NCI-H2196 (cell line): Measurements from ENCODE around the gene STARD7.
A peak's percentile ranks its signal among the peaks of the same experiment; 100 is the strongest.
"Not testable (repeated sequence)": the region's sequence is repeated elsewhere in the genome, so short reads cannot be mapped to it uniquely, and the experiment has no call there.

Experiments
- DNase-seq: peaks from one replicate; lab custom pipeline; 2025; ENCODE audit not compliant: unreplicated experiment; lab: John Stamatoyannopoulos, UW

Gene STARD7, protein sequence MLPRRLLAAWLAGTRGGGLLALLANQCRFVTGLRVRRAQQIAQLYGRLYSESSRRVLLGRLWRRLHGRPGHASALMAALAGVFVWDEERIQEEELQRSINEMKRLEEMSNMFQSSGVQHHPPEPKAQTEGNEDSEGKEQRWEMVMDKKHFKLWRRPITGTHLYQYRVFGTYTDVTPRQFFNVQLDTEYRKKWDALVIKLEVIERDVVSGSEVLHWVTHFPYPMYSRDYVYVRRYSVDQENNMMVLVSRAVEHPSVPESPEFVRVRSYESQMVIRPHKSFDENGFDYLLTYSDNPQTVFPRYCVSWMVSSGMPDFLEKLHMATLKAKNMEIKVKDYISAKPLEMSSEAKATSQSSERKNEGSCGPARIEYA

DNA sequence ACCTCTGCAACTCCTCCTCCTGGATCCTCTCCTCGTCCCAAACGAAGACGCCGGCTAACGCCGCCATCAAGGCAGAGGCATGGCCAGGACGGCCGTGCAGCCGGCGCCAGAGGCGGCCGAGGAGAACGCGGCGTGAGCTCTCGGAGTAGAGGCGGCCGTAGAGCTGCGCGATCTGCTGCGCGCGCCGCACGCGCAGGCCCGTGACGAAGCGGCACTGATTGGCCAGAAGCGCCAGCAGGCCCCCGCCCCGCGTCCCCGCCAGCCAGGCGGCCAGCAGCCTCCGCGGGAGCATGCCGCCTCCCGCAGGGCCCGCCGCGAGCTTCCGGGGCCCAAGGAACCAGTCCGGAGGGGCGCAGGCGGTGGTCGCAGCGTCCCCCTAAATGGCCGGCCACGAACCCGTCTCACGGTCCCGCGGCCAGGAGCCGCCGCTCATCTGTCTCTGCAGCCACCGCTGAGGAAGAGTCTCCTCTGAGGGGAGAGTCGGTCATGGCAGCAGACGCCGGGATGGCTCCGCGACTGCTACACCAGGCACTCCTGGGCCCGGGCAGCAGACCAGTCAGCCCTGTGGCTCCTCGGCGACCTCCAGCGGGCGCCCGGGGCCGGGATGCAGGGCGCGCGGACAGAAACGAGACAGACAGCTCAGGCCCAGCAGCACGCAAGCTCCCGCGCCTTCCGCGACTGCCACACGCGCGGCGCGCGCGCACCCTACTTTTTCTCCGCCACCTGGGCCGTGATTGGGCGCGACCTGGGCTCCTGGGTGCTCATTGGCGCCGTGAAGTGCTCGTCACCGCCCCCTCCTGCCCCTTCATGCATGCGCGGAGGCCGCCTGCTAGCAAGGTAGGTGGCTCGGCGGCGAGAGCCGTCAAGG, at the start of gene STARD7:
STARD7 (minus strand) TSS at position 685 of the 868 bp plus-strand sequence; CDS start at position 292, 393 bp downstream.
- DNase-seq = peak; percentile 98

DNA sequence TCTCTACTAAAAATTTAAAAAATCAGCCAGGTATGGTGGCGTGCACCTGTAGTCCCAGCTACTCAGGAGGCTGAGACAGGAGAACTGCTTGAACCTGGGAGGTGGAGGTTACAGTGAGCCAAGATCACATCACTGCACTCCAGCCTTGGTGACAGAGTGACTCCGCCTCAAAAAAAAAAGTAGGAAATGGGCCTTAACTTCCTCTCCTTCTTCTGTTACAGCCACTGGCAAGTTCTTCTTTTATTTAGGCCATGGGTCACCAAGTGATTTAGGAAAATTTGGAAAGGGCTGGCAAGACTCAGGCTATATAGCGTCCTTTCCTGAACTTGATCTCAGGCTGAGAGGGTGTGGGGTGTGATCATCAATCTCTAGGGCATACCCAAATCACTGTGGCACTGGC, 49.1 kb upstream of the STARD7 start:
- DNase-seq = not testable (repeated sequence)

DNA sequence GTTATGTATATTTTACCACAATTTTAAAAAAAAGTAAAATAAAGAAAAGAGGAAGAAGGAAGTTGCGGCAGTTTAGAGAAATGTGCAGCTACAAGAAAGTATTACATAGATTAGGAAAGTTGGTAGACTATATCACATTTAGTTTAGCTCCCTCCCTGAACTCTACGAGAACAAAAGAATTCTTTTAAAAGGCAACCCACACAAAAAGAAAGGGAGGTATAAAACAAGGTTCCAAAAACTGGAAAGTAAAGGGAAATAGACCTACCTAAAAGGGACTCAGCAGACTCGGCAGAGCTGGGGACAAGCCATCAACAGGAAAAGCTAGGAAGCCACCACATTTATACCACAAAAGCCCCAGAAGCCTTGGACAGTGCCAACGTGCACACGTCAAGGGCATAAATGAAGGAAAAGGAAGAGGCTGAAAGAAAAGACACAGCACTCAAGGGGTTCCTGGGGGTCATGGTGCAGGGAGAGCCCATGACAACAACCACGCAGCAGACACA, 48.0 kb upstream of the STARD7 start:
- DNase-seq = no peak

DNA sequence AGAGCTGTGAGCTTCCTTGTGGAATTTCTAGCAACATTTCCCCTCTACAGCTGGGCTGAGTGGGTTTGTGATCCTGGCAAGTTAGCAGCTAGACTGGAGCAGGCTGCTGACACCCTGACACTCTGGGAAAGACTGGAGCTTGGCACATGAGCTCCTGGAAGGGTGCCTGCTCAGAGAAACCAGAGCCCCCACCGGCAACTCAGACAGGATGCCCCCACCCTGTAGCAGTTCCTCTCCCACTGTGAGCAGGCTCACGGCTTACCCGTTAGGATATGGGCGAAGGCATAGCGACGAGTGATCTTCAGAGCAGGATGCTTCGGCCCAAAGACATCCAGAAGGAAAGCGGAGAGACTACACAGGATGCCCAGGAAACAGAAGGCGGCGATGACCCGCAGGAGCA, 45.9 kb upstream of the STARD7 start:
- no peak for DNase-seq

DNA sequence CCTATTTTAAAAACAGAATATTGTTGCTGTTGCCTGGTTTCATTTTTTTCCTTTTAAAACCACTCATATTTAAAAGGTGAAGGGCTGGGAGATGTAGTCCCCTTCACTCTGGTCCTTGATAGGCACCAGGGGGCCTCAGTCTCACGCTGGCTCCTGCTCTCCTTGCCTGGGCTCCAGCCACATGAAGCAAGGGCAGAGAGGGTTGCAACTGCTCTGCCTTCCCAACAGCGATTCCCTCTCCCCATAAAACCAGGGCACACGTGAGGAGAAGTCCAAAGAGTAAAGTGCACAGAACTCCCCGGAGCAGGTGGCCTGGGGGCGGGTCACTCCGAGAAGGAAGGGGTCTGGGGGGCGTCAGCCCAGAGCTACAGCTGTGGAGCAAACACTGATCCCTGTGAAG, 44.4 kb upstream of the STARD7 start:
- DNase-seq = no peak

DNA sequence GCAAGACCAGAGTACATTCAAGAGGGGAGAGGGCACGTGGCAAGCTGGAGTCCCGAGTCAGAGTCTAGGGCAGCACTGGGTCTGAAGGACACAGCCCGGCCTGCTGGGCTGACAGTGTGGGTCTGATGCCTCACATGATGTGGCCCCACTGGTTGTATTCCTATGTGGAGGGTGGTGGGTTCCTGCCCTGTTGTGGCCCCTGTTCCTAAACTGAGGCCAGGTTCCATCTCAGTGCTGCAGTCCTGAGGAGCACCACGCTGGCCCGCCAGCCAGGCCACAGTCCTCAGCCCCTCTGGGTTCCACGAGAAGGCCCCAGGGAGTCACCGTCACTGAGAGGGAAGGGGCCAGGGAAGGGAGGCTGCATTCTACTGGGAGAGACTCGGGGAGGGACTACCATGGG, 43.9 kb upstream of the STARD7 start:
- DNase-seq = no peak

DNA sequence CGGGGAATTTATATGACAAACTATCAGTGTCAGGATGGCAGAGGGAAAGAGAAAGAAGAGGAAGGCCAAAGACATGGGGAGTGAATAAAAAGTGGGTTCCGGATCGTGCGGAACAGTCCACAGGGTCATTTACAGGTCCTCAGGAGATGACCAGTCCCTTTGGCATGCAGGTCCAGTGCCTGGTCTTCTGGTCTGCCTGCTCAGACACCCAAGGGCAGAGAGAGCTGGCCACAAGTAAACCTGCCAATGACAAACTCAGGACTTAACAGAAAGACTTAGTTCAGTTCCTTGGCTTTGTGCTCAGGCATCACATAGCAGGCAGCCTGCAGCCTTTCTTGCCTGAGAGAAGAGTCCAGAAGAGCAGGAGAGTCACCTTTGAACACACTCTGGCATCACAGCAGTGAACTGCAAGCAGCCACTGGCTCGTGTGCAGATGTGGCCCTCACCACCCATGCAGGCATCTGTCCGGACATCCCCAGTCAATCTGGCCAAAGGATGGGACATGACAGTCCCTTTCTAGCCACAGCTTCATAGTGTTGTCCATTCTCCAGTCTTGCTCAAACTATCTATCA, 43.2 kb upstream of the STARD7 start:
- peak; percentile 80 for DNase-seq

DNA sequence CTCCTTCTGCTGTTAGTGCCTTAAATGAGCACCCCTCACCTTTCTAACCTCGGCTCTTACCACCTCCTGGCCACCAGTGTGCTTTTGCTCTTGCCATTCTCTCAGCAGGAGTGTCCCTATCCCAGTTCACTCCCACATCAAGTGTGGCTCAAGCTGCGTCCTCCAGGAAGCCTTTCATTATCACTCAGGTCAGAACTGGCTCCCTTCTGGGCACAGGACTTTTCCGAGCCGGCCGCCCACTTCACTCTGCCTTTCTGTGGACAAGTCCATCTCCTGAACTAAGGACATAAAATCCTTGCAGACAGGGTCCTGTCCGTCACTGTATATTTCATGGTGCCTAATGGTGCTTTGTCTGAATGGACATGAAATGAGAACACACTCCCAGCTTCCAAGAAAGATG, 41.6 kb upstream of the STARD7 start:
- DNase-seq = no peak

DNA sequence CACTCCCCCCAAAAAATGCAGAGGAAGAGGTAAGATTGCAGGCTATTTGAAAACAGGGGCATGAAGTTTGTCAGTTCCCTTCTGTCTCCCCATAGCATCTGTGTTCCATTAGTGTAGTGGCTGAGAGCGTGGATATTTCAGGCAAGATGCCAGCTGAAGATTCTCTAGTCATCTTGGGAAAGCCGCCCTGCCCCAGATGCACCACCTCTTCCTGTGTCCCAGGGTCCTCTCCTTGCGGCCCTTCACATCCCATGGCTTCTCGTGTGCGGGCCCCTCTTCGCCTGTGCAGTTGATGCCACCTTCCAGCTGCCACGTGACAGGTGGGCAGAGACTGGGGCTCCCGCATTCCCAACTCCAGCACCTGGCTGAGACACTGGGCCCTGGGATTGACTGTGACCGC, 41.0 kb upstream of the STARD7 start:
- no peak for DNase-seq

DNA sequence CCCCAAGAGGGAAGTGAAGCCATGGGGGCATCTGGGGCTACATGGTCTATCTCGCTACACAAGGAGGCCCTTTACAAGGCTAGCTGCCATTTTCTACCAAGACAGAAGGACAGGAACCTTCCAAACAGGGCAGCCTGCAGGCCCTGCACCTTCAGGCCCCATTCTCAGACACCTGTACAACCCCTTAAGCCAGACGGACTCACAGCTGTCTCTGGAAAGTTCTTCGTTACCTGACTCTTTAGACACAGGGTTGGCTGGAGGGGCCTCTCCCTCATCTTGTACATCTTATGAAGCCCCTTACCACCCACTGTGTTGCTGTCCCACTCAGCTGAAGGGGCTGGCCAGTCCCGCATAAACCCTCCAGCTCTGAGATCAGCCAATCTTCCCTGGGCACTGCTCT, 40.0 kb upstream of the STARD7 start:
- DNase-seq = no peak

DNA sequence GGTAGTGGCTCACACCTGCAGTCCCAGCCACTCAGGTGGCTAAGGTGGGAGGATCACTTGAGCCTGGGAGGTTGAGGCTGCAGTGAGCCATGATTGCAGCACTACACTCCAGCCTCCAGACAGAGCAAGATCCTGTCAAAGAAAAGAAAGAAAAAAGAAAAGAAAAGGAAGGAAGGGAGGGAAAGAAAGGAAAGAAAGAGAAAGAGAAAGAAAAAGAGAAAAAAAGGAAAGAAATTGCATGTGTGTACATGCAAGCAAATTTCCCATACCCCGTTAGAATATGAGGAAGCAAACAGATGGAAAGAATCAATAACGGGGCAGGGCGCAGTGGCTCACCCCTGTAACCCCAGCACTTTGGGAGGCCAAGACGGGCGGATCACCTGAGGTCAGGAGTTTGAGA, 39.3 kb upstream of the STARD7 start:
- no peak for DNase-seq

DNA sequence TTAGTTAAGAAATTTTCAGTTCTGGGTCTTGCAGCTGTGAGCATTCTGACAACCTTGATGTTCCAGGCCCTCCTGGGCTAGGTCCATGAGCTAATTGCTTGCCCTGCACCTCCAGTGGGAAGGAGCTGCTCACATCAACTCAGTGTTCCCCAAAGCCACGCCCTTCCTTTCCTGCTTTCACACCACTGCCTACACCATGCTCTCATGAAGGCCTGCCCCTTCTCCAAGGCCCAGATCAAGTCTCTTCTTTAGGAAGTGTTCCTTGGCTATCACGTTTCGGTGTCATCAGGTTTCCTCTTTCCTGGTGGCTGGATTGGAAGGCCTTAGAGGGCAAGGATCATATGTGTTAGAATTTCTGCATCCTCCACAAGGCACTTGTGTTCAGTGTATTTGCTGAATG, 38.4 kb upstream of the STARD7 start:
- DNase-seq = no peak

DNA sequence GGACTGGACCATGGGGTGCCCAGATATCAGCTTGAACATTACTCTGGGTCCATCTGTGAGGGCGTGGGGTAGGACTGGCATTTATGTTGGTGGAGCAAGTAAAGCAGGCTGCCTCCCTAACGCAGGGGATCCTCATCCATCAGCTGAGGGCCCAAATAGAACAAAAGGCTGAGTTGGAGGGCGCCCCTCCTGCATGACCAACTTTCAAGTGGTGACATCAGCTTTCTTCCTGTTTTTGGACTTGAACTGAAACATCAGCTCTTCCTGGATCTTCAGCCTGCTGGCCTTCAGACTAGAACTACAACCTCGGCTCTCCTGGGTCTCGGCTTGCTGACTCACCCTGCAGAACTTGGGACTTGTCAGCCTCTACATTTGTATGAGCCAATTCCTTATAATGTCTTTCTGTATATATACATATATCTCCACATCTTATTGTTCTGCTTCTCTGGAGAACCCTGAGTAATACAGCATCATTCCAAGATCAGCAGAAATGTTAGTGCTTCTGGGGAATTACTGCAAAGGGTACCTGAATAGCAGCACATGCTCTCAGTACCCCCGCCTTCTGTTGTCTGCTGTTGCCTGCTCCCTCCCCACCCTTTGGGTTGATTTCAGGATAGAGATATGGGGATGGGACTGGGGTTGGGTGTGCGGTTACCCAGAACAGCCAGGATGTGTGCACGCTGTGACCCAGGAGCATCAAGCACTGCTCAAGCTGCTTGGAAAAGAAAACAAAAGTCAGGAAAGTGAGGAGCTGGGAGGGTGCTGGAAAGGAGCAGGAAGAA, 37.2 kb upstream of the STARD7 start:
- no peak for DNase-seq

DNA sequence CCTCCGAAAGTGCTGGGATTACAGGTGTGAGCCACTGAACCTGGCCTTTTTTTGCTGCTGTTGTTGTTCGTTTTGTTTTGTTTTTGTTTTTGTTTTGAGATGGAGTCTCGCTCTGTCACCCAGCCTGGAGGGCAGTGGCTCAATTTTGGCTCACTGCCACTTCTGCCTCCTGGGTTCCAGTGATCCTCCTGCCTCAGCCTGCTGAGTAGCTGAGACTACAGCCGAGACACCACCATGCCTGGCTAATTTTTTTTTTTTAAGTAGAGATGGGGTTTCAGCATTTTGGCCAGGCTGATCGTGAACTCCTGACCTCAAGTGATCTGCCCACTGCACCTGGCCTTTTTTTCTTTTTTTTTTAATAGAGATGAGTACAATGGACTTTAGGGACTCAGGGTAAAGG, 35.2 kb upstream of the STARD7 start:
- peak; percentile 40 for DNase-seq

DNA sequence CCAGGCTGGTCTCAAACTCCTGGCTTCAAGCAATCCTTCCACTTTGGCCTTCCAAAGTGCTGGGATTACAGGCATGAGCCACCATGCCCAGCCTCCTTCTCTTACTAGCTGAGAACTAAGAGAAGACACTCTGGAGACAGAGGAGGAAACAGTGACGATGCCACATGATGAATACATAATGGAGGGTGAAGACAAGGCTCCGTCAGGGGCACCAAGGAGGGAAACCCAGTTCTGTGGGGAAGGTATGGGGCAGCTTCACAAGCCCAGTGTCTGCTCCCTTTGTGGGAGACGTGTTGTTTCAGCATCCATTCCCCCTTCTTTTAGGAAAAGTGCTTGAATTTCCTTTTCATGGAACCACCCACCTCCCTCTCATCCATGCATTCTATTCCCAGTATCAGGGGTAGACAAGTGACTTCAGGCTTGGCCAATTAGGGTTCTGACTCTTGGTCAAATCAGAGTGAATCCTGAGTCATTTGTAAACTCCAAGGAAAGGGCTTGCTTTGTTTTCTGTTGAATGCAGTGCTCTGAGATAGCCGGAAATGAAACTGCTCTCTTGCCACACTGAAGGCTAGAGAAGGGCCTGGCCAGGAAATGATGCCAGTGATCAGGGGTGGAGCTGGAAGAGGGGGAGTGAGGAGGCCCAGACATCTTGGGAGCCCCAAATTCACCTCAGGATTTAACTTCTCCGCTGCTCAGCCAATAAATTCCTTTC, 33.4 kb upstream of the STARD7 start:
- DNase-seq = no peak

DNA sequence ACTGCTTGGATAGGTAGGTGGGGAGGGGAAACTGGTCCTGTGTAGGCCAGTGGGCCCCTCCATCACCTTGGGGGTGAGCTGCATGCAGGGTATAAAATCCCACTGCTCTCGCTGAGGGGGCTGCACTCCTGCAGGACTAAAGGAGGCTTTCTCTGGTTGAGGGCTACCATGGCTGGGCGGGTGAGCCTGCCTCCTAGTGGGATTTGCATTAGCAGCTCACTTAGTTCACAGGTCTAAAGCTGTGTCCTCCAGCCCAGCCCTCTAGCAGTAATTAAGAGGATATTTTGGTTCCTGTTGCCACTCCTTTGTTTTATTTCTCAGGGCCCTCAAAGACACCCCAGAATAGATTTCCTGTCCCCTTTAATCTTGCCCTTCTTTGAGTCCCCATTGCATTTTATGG, 32.6 kb upstream of the STARD7 start:
- no peak for DNase-seq

DNA sequence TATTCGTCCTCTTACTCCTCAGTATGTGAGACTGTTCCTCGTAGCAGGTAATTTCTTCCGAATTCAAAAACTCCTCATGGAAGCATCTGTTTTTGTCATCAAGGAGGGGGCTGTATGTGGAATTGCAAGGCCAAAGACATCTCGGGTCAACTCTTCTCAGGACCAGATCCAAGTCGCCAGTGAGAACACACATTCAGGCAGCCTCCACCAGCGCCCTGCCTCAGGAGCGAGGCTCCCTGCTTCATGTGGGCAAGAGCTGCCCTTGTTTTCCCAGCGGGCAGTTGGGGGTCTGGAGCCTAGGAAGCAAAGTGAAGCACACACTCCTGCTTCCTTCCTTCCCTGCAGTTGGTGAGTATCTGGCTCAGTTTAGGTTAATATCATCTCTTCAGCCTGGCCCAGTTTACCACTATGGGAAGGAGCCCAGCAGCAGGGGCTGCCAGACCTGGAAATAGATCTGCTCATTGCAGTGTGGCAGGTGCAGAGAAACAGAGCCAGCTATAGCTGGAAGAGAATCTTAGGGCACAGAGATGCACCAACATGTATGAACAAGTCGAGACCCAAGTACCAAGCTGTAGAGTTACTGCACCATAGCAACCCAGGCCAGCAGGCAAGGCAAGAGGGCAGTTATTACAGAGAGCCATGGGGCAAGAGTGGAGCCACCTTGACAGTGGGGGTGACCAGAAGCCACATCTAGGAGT, 31.9 kb upstream of the STARD7 start:
- peak; percentile 66 for DNase-seq

DNA sequence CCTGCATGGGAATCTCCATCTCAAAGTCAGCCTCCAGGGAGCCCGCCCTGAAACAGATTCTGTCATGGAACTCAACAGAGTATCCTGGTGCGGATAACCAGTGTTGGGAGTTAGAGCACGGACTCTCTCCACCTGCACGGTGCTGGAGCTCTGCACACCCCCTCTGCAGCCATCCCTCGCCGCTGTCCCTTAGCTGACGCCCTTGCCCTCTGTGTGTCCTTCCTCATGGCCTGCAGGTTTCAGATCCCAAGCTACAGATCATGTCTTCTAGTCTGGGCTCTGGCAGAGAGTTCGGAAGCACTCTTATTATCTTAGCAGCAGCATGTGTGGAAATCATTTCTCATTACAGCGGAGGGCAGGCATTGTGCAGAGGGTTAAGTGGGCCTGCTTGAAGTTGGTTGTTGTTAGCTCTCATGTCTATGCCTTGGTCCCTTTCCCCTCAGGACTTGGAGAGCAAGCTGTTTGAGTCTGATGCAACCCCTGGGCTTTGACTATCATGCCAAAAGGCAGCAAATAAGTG, 31.2 kb upstream of the STARD7 start:
- DNase-seq = no peak

DNA sequence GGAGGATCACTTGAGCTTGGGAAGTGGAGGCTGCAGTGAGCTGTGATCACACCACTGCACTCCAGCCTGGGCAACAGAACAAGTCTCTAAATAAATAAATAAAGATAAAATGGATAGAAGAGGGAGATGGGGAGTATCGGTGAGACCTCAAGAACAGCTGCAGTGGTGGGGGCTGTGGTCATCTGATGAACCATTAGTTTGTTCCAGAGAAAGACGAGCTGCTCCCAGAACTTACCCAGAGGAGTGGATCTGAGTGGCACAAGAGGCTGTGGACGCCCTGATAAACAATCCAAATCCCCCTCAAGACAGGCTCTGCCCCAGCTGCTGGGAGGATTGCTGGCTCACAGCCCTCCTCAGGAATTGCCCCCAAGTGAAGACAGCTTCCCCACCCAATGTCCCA, 30.5 kb upstream of the STARD7 start:
- DNase-seq = no peak

DNA sequence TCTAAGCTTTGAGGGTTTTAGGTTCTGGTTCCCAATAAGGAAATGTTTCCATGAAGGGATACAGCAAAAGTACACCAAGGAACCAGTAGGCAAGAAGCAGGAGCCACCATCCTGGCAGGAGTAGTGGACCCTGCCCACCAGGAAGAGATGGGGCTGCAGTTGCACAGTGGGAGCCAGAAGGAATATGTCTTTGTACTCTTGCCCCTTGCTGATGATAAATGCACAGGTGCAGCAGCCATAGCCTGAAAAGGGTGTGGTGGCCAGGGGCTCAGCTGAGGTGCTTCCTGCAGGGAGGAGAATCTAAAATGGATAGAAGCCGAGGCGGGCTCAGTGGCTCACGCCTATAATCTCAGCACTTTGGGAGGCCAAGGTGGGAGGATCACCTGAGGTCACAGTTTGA, 29.6 kb upstream of the STARD7 start:
- no peak for DNase-seq
